PC-3 (cell line): Measurements from ENCODE around the gene CILP.

Experiments
- CTCF ChIP-seq: fragments of 300-600 bp; sonication (generic); conservative IDR thresholded peaks from 2 replicates; pipeline ENCODE4 v1.5.1; 2017; ENCODE audit warnings: antibody characterized with exemption, low read depth, mild to moderate bottlenecking, low read length
- EZH2phosphoT487 ChIP-seq: fragments of 300-600 bp; sonication (generic); IDR thresholded peaks from 2 replicates; pipeline ENCODE4 v1.6.1; 2018; ENCODE audit warnings: mild to moderate bottlenecking, antibody characterized with exemption, low read length, borderline replicate concordance

- TF ChIP-seq CTCF (no peak), EZH2phosphoT487 (no peak)
Measured at GRCh38 chr15:65248511-65249255, 37.4 kb upstream of the CILP start.
